ENCODE results near the gene PRR20E. TPM values are rescaled to one million over a fixed set of nuclear protein-coding genes. Genes with fewer than 3 reads are reported as not detected.
"Not testable (repeated sequence)": the region's sequence is repeated elsewhere in the genome, so short reads cannot be mapped to it uniquely, and the experiment has no call there.

Gene PRR20E
- polyA plus RNA-seq (2013): not detected in 2 replicates

DNA sequence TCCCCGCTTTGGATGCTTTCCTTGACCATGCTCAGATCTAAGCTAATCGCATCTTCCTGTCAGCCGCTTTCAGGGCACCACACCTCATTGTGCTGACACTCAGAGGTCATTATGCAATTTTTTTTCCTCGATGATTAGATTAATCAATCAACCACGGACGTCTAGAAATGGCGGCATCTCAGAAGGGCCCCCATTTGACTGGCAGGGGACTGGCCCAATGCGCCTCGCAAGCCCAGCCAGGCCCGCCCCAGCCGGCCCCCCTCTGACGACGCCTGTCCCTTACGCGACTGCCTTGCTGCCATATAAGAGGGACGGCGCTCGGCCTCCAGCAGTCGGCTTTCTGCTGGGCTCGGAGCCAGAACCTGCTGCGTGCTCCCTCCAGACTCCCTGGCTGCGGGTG is at the start of gene PRR20E:
TSS of gene PRR20E (plus strand) at position 301 of the 400 bp plus-strand sequence. CDS start 387 bp downstream, outside the sequence.
- H3K9ac ChIP-seq (ENCODE audit: low read length); H4K91ac ChIP-seq (ENCODE audit: low read depth, low read length); DNase-seq; H2AK5ac ChIP-seq (ENCODE audit: low read length); H4K8ac ChIP-seq (ENCODE audit: low read depth, low read length); H3K4ac ChIP-seq (ENCODE audit: low read depth, low read length); H2BK12ac ChIP-seq (ENCODE audit: low read length); H2AFZ ChIP-seq (ENCODE audit: insufficient read depth, low read length, poor library complexity); H3K27me3 ChIP-seq (ENCODE audit: insufficient read depth, low read length); H3K4me3 ChIP-seq (ENCODE audit: low read depth, low read length); H3K9me3 ChIP-seq (ENCODE audit: insufficient read depth, low read depth, low read length); H3K18ac ChIP-seq (ENCODE audit: low read length); H3K79me2 ChIP-seq (ENCODE audit: control insufficient read depth, insufficient read depth, low read length, poor library complexity); H3K23ac ChIP-seq (ENCODE audit: low read length); H2BK120ac ChIP-seq (ENCODE audit: insufficient read depth, low read length, poor library complexity); H3K36me3 ChIP-seq (ENCODE audit: control insufficient read depth in 1 of 2, insufficient read depth in 2 of 2, low read length in 2 of 2); H4K12ac ChIP-seq (ENCODE audit: low read depth, low read length); H3K14ac ChIP-seq (ENCODE audit: low read length); H2BK5ac ChIP-seq (ENCODE audit: low read depth, low read length, poor library complexity); H3K79me1 ChIP-seq (ENCODE audit: low read length); H3K4me2 ChIP-seq (ENCODE audit: low read length); H3K4me1 ChIP-seq (ENCODE audit: control insufficient read depth in 1 of 2, insufficient read depth in 2 of 2, low read length in 2 of 2); H3K27ac ChIP-seq (ENCODE audit: low read depth, low read length): not testable (repeated sequence)
- WGBS (ENCODE audit: extremely low coverage, insufficient coverage, insufficient read length): no CpG with 5 or more reads among the region's 22 CpGs

DNA sequence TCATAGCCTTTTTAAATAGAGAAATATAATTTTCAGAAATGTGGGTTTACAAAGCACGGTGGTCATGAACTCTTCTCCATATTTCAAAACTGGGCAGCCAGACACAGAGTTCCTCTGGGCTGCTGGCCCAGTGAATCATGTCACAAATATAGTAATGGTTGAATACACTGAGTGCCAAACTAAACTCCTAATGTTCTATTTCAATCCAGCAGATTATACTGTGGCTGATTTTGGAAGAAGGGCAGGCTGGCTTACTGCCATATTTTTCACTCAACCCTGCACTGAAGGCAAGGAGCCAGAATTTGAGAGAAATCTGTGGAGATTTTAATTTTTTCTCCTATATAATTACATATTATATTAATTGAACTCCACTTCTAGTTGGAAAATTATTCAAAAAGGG is 43.3 kb upstream of the PRR20E start:
- no peaks in the 10 kb centered on the region for H3K9me3 ChIP-seq (ENCODE audit: insufficient read depth, low read depth, low read length)
- H3K4me1 ChIP-seq (ENCODE audit: control insufficient read depth in 1 of 2, insufficient read depth in 2 of 2, low read length in 2 of 2): no peaks in the 10 kb centered on the region
- H3K23ac ChIP-seq (ENCODE audit: low read length): no peak overlapping the region
- H3K27ac ChIP-seq (ENCODE audit: low read depth, low read length): no peak overlapping the region
- H3K79me2 ChIP-seq (ENCODE audit: control insufficient read depth, insufficient read depth, low read length, poor library complexity): no peaks in the 10 kb centered on the region
- no peak overlapping the region for H2BK120ac ChIP-seq (ENCODE audit: insufficient read depth, low read length, poor library complexity)
- no peak overlapping the region for H4K91ac ChIP-seq (ENCODE audit: low read depth, low read length)
- no peak overlapping the region for H3K14ac ChIP-seq (ENCODE audit: low read length)
- no peak overlapping the region for H4K12ac ChIP-seq (ENCODE audit: low read depth, low read length)
- WGBS (ENCODE audit: extremely low coverage, insufficient coverage, insufficient read length): no CpG with 5 or more reads among the region's 1 CpG
- no peak overlapping the region for H3K4me2 ChIP-seq (ENCODE audit: low read length)
- no peaks in the 10 kb centered on the region for H3K27me3 ChIP-seq (ENCODE audit: insufficient read depth, low read length)
- H3K18ac ChIP-seq (ENCODE audit: low read length): no peak overlapping the region
- H2BK5ac ChIP-seq (ENCODE audit: low read depth, low read length, poor library complexity): no peak overlapping the region
- H4K8ac ChIP-seq (ENCODE audit: low read depth, low read length): no peak overlapping the region
- H3K79me1 ChIP-seq (ENCODE audit: low read length): no peaks in the 10 kb centered on the region
- H3K36me3 ChIP-seq (ENCODE audit: control insufficient read depth in 1 of 2, insufficient read depth in 2 of 2, low read length in 2 of 2): no peaks in the 10 kb centered on the region
- H2BK12ac ChIP-seq (ENCODE audit: low read length): no peak overlapping the region
- no peak overlapping the region for H3K4ac ChIP-seq (ENCODE audit: low read depth, low read length)
- no peak overlapping the region for H2AFZ ChIP-seq (ENCODE audit: insufficient read depth, low read length, poor library complexity)
- no peak for DNase-seq
- H3K4me3 ChIP-seq (ENCODE audit: low read depth, low read length): no peak overlapping the region
- H2AK5ac ChIP-seq (ENCODE audit: low read length): no peak overlapping the region
- H3K9ac ChIP-seq (ENCODE audit: low read length): no peak overlapping the region

DNA sequence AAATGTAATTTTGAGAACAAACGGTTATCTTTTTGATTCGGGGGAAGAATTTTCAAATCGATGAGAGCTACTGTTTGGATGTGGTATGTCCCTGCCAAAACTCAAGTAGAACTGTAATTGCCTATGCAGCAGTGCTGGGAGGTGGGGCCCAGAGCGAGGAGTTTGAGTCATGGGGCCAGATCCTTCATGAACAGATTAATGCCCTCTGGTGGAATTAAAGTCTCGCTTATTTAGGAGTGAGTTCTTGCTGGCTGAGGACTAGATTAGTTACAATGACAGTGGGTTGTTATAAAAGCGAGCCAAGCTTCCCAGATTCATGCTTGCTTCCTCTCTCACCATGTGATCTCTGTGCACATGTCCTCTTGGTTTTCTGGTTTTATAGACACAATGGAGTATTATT is 38.1 kb upstream of the PRR20E start:
- Histone ChIP-seq H3K9ac (ENCODE audit: low read length) (no peak overlapping the region), H3K9me3 (ENCODE audit: insufficient read depth, low read depth, low read length) (no peaks in the 10 kb centered on the region), H3K4me1 (ENCODE audit: control insufficient read depth in 1 of 2, insufficient read depth in 2 of 2, low read length in 2 of 2) (no peaks in the 10 kb centered on the region), H3K79me2 (ENCODE audit: control insufficient read depth, insufficient read depth, low read length, poor library complexity) (no peaks in the 10 kb centered on the region), H3K23ac (ENCODE audit: low read length) (no peak overlapping the region), H3K79me1 (ENCODE audit: low read length) (no peaks in the 10 kb centered on the region), H2BK120ac (ENCODE audit: insufficient read depth, low read length, poor library complexity) (no peak overlapping the region), H3K27ac (ENCODE audit: low read depth, low read length) (no peak overlapping the region), H4K91ac (ENCODE audit: low read depth, low read length) (no peak overlapping the region), H3K4me3 (ENCODE audit: low read depth, low read length) (no peak overlapping the region), H3K18ac (ENCODE audit: low read length) (no peak overlapping the region), H2AK5ac (ENCODE audit: low read length) (no peak overlapping the region), H3K4me2 (ENCODE audit: low read length) (no peak overlapping the region), H3K36me3 (ENCODE audit: control insufficient read depth in 1 of 2, insufficient read depth in 2 of 2, low read length in 2 of 2) (no peaks in the 10 kb centered on the region), H2BK12ac (ENCODE audit: low read length) (no peak overlapping the region), H2AFZ (ENCODE audit: insufficient read depth, low read length, poor library complexity) (no peak overlapping the region), H4K8ac (ENCODE audit: low read depth, low read length) (no peak overlapping the region), H3K4ac (ENCODE audit: low read depth, low read length) (no peak overlapping the region), H2BK5ac (ENCODE audit: low read depth, low read length, poor library complexity) (no peak overlapping the region), H3K14ac (ENCODE audit: low read length) (no peak overlapping the region), H3K27me3 (ENCODE audit: insufficient read depth, low read length) (no peaks in the 10 kb centered on the region), H4K12ac (ENCODE audit: low read depth, low read length) (no peak overlapping the region)
- WGBS (ENCODE audit: extremely low coverage, insufficient coverage, insufficient read length): no CpG with 5 or more reads among the region's 6 CpGs
- no peak for DNase-seq

DNA sequence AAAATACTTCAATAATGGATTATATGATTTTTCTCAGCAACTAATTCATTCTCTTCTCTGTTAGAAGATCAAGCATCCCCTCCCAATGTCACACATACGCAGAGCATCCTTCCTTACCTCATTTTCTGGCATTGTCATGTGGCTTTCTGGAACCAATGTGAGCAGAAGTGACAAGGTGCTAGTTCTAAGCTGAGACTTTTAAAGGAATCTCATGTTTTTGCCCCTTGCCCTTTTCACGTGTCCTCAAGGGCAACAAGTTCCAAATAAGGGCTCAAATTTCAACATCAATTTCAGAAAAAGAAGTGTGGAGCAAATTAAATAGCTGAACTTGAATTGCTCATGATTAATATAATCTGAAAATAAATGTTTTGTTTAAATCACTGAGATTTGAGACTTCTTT is 30.9 kb upstream of the PRR20E start:
- no peak overlapping the region for H3K14ac ChIP-seq (ENCODE audit: low read length)
- no peak overlapping the region for H3K4me2 ChIP-seq (ENCODE audit: low read length)
- H3K4me3 ChIP-seq (ENCODE audit: low read depth, low read length): no peak overlapping the region
- no peak overlapping the region for H3K4ac ChIP-seq (ENCODE audit: low read depth, low read length)
- no peaks in the 10 kb centered on the region for H3K79me1 ChIP-seq (ENCODE audit: low read length)
- H3K18ac ChIP-seq (ENCODE audit: low read length): no peak overlapping the region
- H3K9me3 ChIP-seq (ENCODE audit: insufficient read depth, low read depth, low read length): no peaks in the 10 kb centered on the region
- no peaks in the 10 kb centered on the region for H3K27me3 ChIP-seq (ENCODE audit: insufficient read depth, low read length)
- no peak overlapping the region for H3K27ac ChIP-seq (ENCODE audit: low read depth, low read length)
- no peak for DNase-seq
- WGBS (ENCODE audit: extremely low coverage, insufficient coverage, insufficient read length): no CpG with 5 or more reads among the region's 2 CpGs
- H2BK120ac ChIP-seq (ENCODE audit: insufficient read depth, low read length, poor library complexity): no peak overlapping the region
- no peak overlapping the region for H3K9ac ChIP-seq (ENCODE audit: low read length)
- no peak overlapping the region for H3K23ac ChIP-seq (ENCODE audit: low read length)
- no peak overlapping the region for H4K8ac ChIP-seq (ENCODE audit: low read depth, low read length)
- no peaks in the 10 kb centered on the region for H3K36me3 ChIP-seq (ENCODE audit: control insufficient read depth in 1 of 2, insufficient read depth in 2 of 2, low read length in 2 of 2)
- no peak overlapping the region for H2AFZ ChIP-seq (ENCODE audit: insufficient read depth, low read length, poor library complexity)
- no peak overlapping the region for H2BK12ac ChIP-seq (ENCODE audit: low read length)
- no peak overlapping the region for H4K12ac ChIP-seq (ENCODE audit: low read depth, low read length)
- H2AK5ac ChIP-seq (ENCODE audit: low read length): no peak overlapping the region
- no peaks in the 10 kb centered on the region for H3K4me1 ChIP-seq (ENCODE audit: control insufficient read depth in 1 of 2, insufficient read depth in 2 of 2, low read length in 2 of 2)
- no peaks in the 10 kb centered on the region for H3K79me2 ChIP-seq (ENCODE audit: control insufficient read depth, insufficient read depth, low read length, poor library complexity)
- H4K91ac ChIP-seq (ENCODE audit: low read depth, low read length): no peak overlapping the region
- H2BK5ac ChIP-seq (ENCODE audit: low read depth, low read length, poor library complexity): no peak overlapping the region
